HPDE6-E6E7 (cell line): ENCODE data around the gene NLRX1.
A peak's percentile ranks its signal among the peaks of the same experiment; 100 is the strongest.
"Not testable (repeated sequence)": the region's sequence is repeated elsewhere in the genome, so short reads cannot be mapped to it uniquely, and the experiment has no call there.

Source experiments
- DNase-seq: peaks from one replicate; pipeline ENCODE4 v3.0.0; 2011; ENCODE audit warnings: missing footprints; ENCODE audit errors: extremely low spot score

NLRX1 gene

GRCh38 chr11:119184399-119184798, 15.9 kb downstream of the NLRX1 start:
- DNase-seq, result not testable (repeated sequence)

- no peak for DNase-seq
Measured at GRCh38 chr11:119185981-119186634, 17.6 kb downstream of the NLRX1 start.

DNA sequence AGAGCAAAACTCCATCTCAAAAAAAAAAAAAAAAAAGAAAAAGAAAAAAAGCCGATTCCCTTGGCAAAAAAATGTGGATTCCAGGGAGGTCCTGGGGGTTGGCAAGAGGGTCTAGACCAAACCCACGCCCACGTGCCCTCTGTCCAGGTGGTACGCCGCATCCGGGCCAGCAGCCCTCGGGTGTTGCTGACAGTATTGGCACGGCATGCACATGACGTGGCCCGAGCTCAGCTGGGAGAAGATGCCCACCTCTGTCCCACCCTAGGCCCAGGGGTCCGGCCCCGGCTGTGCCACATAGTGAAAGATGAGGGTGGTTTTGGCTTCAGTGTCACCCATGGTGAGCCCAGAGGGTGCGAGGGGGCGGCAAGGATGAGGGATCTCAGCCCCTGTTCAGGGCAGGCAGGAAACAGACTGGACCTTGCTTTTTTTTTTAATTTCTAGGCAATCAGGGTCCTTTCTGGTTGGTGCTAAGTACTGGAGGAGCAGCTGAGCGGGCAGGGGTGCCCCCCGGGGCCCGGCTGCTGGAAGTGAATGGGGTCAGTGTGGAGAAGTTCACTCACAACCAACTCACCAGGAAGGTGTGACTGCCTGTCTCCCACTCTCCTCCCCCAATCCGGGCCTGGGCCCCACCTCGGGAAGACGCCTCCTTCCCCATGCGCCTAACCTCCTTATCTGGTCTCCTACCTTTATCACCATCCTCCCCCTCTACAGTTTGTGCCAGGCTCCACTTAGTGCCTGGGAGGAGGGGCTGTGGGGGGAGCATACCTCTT, 18.8 kb downstream of the NLRX1 start:
- DNase-seq, result no peak

GRCh38 chr11:119188067-119188466, 19.5 kb downstream of the NLRX1 start:
- no peak for DNase-seq

- no peak for DNase-seq
Measured at GRCh38 chr11:119188887-119189286, 20.4 kb downstream of the NLRX1 start.

DNA sequence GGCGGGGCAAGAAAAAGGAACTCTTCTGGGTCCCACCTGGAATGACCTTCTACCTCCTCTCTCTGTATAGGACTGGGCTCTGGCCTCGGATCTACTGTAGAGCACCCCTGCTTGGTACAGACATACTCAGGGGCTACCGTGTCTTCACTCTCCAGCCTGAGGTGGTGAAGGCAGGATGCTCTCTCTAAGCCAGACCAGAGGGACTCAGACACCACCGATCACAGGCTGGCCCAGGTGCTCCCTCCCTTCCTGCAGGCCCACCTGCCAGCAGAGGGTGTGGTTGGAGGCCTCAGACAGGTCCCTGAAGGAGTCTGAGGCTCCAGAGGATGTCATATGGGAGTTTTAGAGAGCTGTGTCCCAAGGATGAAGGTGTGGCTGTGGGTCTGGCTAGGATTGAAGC, 20.9 kb downstream of the NLRX1 start:
- no peak for DNase-seq

DNA sequence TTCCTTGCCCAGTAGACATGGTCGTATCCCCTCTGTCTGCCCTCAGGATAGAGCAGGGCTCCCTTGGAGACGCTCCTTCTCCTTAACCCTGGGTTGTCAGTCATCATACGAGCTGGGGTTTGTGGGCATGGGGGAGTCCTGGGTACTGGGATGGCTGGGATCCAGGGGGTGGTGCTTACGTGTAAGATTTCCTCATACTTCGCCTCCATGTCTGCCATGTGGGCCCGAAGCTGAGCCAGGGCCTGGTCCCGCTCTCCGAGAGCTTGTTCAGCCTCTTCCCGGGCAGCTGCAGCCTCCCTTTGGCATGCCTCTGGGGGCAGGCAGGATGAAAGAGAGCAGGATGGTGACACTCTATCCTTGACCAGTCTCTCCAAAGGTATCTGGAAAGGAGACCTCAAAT, 22.0 kb downstream of the NLRX1 start:
- no peak for DNase-seq

- not testable (repeated sequence) for DNase-seq
Measured at GRCh38 chr11:119191265-119191664, 22.7 kb downstream of the NLRX1 start.

GRCh38 chr11:119192111-119192510, 23.6 kb downstream of the NLRX1 start:
- DNase-seq, result no peak

- DNase-seq, result no peak
Measured at GRCh38 chr11:119193001-119193400, 24.5 kb downstream of the NLRX1 start.

- DNase-seq, result no peak
Measured at GRCh38 chr11:119193626-119194025, 25.1 kb downstream of the NLRX1 start.

DNA sequence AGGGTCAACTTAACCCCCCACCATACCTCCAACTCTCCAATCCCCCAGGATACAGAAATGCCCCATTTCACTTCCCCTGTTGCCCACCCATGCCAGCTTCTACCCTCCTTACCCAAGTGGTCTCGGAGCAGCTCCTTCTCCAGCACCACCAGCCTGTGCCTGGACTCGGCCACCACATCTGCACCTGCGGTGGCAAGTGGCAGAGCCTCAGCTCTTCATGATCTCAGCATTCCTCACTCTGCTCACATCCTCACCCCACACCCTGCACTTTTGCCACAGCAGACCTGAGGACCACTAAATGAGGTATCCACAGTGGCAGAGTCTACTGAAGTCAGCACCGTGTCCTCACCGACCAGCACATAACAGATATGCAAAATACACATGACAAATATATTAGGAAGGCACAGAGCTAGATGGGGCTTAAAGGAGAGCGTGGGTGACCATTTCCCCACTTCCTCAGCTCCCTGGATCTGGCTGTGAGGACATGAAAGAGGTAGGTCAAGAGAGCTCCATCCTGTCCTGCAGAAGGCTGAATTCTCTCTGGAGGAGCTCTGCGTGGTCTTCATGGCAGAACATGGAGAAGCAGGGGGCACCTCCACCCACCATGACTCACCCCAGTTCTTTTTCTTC, 26.4 kb downstream of the NLRX1 start:
- DNase-seq, result no peak

GRCh38 chr11:119195680-119196079, 27.2 kb downstream of the NLRX1 start:
- DNase-seq, result no peak

DNA sequence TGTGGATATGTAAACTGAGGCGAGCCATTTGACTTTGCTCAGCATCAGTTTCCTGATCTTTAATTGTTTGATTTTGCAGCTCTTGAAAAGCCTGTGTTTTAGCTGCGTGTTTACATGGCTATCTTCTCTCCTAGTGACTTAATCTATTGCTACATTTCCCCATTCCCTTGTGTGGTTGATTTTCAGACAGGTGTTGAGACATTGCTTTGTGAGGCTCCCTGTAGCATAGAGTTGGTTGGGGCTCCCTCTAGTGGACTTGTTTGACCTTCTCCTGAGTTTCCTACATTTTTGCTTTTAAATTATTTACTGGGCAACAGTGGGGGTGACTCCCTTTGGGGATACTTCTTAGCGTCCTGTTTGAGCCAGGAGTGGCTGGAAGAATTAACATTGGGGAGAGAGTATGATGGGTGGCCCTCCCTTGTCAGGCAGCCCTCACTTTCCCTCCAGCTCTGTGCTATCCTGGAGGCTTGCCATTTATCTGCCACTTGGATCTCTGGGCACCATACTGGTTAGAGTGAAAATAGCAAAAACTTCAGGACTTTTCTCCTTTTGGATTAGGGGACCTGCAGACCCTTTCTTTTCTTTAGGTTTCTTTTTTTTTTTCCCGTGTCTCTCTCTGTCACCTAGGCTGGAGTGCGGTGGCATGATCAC, 28.4 kb downstream of the NLRX1 start:
- DNase-seq, result peak; percentile 84

DNA sequence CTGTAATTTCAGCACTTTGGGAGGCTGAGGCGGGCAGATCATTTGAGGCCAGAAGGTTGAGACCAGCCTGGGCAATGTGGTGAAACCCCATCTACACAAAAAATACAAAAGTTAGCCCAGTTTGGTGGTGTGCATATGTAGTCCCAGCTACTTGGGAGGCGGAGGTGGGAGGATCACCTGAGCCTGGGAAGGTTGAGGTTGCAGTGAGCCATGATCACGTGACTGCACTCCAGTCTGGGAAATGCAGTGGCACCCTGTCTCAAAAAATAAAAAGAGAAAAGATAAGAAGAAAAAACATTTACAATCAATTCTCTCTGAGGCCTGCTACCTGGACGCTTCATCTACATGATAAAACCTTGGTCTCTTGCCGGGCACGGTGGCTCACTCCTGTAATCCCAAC, 30.4 kb downstream of the NLRX1 start:
- DNase-seq, result no peak

GRCh38 chr11:119201236-119201635, 32.7 kb downstream of the NLRX1 start:
- DNase-seq, result not testable (repeated sequence)

- DNase-seq, result no peak
Measured at GRCh38 chr11:119202554-119202953, 34.0 kb downstream of the NLRX1 start.

DNA sequence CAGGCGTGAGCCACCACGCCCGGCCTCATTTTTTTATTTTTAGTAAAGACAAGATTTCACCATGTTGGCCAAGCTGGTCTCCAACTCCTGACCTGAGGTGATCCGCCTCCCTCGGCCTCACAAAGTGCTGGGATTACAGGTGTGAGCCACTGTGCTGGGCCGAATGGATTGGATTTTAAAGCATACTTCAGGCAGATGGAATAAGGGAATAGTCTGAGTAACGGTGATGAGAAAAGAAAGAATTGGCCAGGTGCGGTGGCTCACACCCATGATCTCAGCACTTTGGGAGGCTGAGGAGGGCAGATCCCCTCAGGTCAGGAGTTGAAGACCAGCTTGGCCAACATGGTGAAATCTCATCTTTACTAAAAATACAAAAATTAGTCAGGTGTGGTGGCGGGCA, 35.5 kb downstream of the NLRX1 start:
- no peak for DNase-seq

GRCh38 chr11:119205080-119205479, 36.6 kb downstream of the NLRX1 start:
- no peak for DNase-seq

- DNase-seq, result peak; percentile 93
Measured at GRCh38 chr11:119205574-119206510, 37.3 kb downstream of the NLRX1 start, which contains the start of gene CBL. TSS of gene CBL (plus strand) at chr11:119206339. CDS start at chr11:119206418, 79 bp downstream.
